Adrenal gland (tissue), 12 donors: ENCODE data around the gene MRPS33. TPM values are rescaled to one million over a fixed set of nuclear protein-coding genes. Genes with fewer than 3 reads are reported as not detected.

Experiments
- DNase-seq, 7 donors: peaks; one replicate each; pipeline ENCODE4 v3.0.0-alpha.2; 2019 to 2020
- H3K27ac ChIP-seq, 5 donors: fragments of 200-600 bp; sonication (generic) in 4 of 5; 1 replicate in 3 of 5; 2 replicates in 2 of 5; pipeline versions ENCODE4 v1.5.1 to v1.8.0; 2016 to 2020; ENCODE audit warnings: mild to moderate bottlenecking in 1 of 5
- H3K27me3 ChIP-seq: fragments of 200-600 bp; 2 replicates; pipeline ENCODE4 v1.8.0; 2021
- H3K36me3 ChIP-seq, 2 donors: fragments of 200-600 bp; replicated peaks in 1 of 2; 1 replicate in 1 of 2; 2 replicates in 1 of 2; pipeline versions ENCODE4 v1.5.1 to v1.8.0; 2018 to 2022
- H3K4me1 ChIP-seq, 2 donors: fragments of 200-600 bp; replicated peaks in 1 of 2; 1 replicate in 1 of 2; 2 replicates in 1 of 2; pipeline versions ENCODE4 v1.5.1 to v1.8.0; 2018 to 2021
- H3K4me3 ChIP-seq, 4 donors: fragments of 200-600 bp; sonication (generic) in 3 of 4; one replicate each; pipeline ENCODE4 v1.5.1; 2016 to 2018
- H3K9me3 ChIP-seq, 3 donors: fragments of 200-600 bp; sonication (generic) in 1 of 3; replicated peaks in 1 of 3; 1 replicate in 2 of 3; 2 replicates in 1 of 3; pipeline versions ENCODE4 v1.5.1 to v1.8.0; 2016 to 2021
- POLR2A ChIP-seq, 2 donors: fragments of 450-650 bp; IDR thresholded peaks; one replicate each; pipeline ENCODE4 v1.6.1; 2017; ENCODE audit warnings: antibody characterized with exemption in 2 of 2, mild to moderate bottlenecking in 2 of 2, moderate library complexity in 1 of 2
- WGBS, 4 donors: extraction: QIAGEN DNeasy Blood & Tissue Kit in 2 of 4; methylation state at CpG; one replicate each; pipeline versions ENCODE4 v1.1.5 to v1.1.7; 2013 to 2017; 5-methylcytosine and 5-hydroxymethylcytosine counted together
- intact Hi-C, 2 donors: fragments of 100-400 bp; cut with DNase I; formaldehyde crosslinking; loops; one replicate each; pipeline versions ENCODE4 v1.14.1 to v1.15.0; 2022 to 2023
- polyA plus RNA-seq, 3 donors: library from polyadenylated mRNA; stranded (reverse); fragments of 200-250 nt in 2 of 3; fragments of 350-450 nt in 1 of 3; fragmentation: Illumina TruSeq in 1 of 3; extraction: RNeasy Lipid Tissue Mini Kit (QIAGEN cat#74804) in 1 of 3; gene quantifications; one replicate each; pipeline ENCODE4 v1.2.3, GENCODE V29; 2013 to 2014
- total RNA-seq, 9 donors: library from RNA; depleted of rRNA in 4 of 9; stranded (reverse); fragments of >200 nt in 4 of 9; fragments of 120-200 nt in 1 of 9; fragmentation: NEBNext Ultra II Directional in 1 of 9; extraction: Animal tissue kit (Norgen Biotek cat#: 25700) in 1 of 9; gene quantifications; one replicate each; pipeline versions ENCODE4 v1.1.0 to v1.2.4, GENCODE V29; 2013 to 2023
- TF ChIP-seq, protein P1 (sequence below), 6 experiments: fragments of 450-650 bp in 4 of 6; fragments of 200-600 bp in 2 of 6; sonication (generic) in 1 of 6; IDR thresholded peaks; 1 replicate in 5 of 6; 2 replicates in 1 of 6; pipeline versions ENCODE4 v1.5.1 to v1.8.0; 2016 to 2021; ENCODE audit warnings: antibody characterized with exemption in 6 of 6, mild to moderate bottlenecking in 2 of 6, moderate library complexity in 1 of 6
- donor health status: healthy with polysubstance abuse.
- donor health status: Bipolar disorder and iron deficiency.
- donor health status: DM: yes; HTN: yes; CAD: no.
- donor health status: DM: no; HTN: no; CAD: no.
- donor health status: DM: no; HTN: no; CAD: no.
- donor health status: DM: yes; HTN: yes; CAD: no.

Gene MRPS33
- total and polyA plus RNA-seq, 12 donors, result 19.7 to 156 (median 59.4) TPM

DNA sequence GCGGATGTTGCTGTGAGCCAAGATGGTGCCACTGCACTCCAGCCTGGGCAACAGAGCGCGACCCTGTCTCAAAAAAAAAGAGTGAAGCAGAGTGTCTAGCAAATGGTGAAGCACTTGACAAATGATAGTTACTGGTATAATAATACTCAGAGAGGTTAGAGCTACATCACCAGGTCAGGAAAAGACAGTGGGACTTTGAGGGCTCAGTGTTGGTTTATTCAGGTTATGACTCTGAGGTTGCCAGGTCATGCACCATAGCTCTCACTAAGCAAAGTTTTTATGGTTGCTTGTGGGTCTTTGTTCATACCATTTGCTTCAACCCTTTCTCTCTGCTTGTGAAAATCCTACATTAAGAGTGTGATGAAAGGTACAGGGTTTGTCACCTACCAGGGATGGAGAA is 13.6 kb downstream of the MRPS33 start:
- Histone ChIP-seq H3K9me3 (no peaks in the 10 kb centered on the region), H3K4me1 (no peaks in the 10 kb centered on the region), H3K4me3 (no peak overlapping the region), H3K36me3 (no peaks in the 10 kb centered on the region), H3K27me3 (no peaks in the 10 kb centered on the region), H3K27ac (no peak overlapping the region)
- TF ChIP-seq, protein P1, sequence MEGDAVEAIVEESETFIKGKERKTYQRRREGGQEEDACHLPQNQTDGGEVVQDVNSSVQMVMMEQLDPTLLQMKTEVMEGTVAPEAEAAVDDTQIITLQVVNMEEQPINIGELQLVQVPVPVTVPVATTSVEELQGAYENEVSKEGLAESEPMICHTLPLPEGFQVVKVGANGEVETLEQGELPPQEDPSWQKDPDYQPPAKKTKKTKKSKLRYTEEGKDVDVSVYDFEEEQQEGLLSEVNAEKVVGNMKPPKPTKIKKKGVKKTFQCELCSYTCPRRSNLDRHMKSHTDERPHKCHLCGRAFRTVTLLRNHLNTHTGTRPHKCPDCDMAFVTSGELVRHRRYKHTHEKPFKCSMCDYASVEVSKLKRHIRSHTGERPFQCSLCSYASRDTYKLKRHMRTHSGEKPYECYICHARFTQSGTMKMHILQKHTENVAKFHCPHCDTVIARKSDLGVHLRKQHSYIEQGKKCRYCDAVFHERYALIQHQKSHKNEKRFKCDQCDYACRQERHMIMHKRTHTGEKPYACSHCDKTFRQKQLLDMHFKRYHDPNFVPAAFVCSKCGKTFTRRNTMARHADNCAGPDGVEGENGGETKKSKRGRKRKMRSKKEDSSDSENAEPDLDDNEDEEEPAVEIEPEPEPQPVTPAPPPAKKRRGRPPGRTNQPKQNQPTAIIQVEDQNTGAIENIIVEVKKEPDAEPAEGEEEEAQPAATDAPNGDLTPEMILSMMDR (IDR thresholded peaks at IDR 0.05), result no peak
- no peak for TF ChIP-seq POLR2A (IDR thresholded peaks at IDR 0.05)
- intact Hi-C loops, result no loop called here
- WGBS, 4 donors, result 92 to 100% (median 95%) methylated on average over 3 of the region's 3 CpGs
- no peak for DNase-seq

DNA sequence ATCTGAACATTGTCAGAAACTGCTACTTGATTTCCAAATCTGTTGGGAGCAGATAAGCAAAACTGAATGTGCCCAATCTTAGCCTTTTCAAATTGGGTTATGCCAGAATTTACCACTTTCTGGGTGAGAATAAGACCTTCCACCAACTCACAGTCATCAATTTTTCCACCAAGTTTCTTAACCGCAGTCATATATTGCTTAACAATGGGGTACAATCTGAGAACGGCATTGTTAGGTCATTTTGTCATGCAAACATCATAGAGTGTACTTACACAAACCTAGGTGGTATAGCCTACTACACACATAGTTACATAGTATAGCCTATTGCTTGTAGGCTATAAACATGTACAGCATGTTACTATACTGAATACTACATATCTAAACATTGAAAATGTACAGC is 16.0 kb downstream of the MRPS33 start:
- Histone ChIP-seq H3K27me3 (no peaks in the 10 kb centered on the region), H3K27ac (no peak overlapping the region), H3K4me3 (no peak overlapping the region), H3K36me3 (no peaks in the 10 kb centered on the region), H3K4me1 (no peaks in the 10 kb centered on the region), H3K9me3 (no peaks in the 10 kb centered on the region)
- TF ChIP-seq, protein P1 (IDR thresholded peaks at IDR 0.05), result no peak
- TF ChIP-seq POLR2A (IDR thresholded peaks at IDR 0.05), result no peak
- DNase-seq, result no peak
- WGBS, 4 donors, result 64 to 87% (median 75%) methylated on average over 2 of the region's 2 CpGs
- intact Hi-C loops, result no loop called here

DNA sequence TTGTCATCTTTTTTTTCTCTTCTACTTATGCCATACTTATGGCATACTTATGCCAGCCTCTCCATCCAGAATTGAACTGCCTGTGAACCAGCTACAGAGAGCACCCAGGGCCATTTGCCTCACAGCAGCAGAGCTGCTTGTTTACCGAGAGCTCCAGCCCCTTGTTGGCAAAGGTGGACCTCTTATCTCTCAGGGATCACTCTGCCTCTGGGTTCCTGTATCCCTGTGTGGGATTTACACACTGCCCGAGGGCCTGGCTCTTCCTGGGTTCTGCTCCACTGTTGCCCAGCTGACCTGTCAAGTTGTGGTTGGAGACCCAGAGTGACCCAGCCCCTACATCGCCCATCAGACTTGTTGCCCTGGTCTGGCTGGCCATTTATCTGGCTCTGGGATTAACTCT is 22.3 kb downstream of the MRPS33 start:
- no peak for DNase-seq
- 69 to 80% (median 73%) methylated on average over 3 of the region's 3 CpGs for WGBS, 4 donors

DNA sequence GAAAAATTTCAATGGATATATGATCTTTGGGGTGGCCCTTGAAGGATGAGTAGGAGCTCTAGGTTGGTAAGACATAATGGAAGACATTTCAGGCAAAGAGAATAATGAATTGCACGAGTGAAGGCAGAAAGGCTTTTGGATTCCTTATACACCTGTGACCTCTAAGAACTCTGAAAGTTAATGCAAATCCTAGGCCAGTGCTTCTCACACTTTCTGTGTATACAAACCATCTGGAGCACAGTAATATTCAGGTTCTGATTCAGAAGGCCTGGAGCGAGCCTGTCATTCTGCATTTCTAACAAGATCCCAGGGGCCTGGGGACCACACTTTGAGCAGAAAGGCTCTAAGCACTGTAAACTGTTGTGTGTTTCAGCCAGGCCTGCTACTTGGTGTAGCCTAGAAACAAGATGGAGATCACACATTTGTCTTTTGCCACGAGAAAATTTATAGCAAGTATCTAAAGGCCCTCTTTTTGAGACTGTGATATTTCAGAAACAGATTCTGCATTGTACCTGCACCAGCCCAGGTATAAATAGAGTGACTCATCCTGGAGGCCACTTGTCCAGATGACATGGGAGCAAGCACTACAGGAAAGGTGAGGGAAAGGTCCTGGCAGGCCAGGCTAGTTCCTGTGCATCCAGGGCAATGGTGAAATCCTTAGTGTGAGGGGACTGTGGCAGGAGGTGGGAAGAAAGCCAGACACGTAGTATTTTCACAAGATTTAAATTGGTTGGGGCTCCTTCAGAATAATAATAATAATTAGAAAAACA is 24.4 kb downstream of the MRPS33 start:
- WGBS, 4 donors, result 72 to 89% (median 80%) methylated on average over 4 of the region's 4 CpGs
- H3K36me3 ChIP-seq, result no peaks in the 10 kb centered on the region
- TF ChIP-seq POLR2A (IDR thresholded peaks at IDR 0.05), result no peak
- TF ChIP-seq, protein P1 (IDR thresholded peaks at IDR 0.05), result no peak

More for the DNA sequence above, 22.3 kb downstream of the MRPS33 start:
- Histone ChIP-seq H3K4me1 (no peaks in the 10 kb centered on the region), H3K4me3 (no peak overlapping the region), H3K27ac (no peak overlapping the region), H3K9me3 (no peaks in the 10 kb centered on the region), H3K27me3 (no peaks in the 10 kb centered on the region), H3K36me3 (no peaks in the 10 kb centered on the region)
- TF ChIP-seq POLR2A (IDR thresholded peaks at IDR 0.05), result no peak
- TF ChIP-seq, protein P1 (IDR thresholded peaks at IDR 0.05), result no peak
- intact Hi-C loops, result no loop called here

More for the DNA sequence above, 24.4 kb downstream of the MRPS33 start:
- Histone ChIP-seq H3K9me3 (no peaks in the 10 kb centered on the region), H3K4me3 (no peak overlapping the region), H3K27ac (no peak overlapping the region), H3K4me1 (no peaks in the 10 kb centered on the region), H3K27me3 (no peaks in the 10 kb centered on the region)
- intact Hi-C loops, result no loop called here
- no peak for DNase-seq
